ENCODE data around the gene NME3. TPM values are rescaled to one million over a fixed set of nuclear protein-coding genes. Genes with fewer than 3 reads are reported as not detected.

NME3 gene
- total RNA-seq, 1 donor from 2014 or later, result 15.6 TPM

DNA sequence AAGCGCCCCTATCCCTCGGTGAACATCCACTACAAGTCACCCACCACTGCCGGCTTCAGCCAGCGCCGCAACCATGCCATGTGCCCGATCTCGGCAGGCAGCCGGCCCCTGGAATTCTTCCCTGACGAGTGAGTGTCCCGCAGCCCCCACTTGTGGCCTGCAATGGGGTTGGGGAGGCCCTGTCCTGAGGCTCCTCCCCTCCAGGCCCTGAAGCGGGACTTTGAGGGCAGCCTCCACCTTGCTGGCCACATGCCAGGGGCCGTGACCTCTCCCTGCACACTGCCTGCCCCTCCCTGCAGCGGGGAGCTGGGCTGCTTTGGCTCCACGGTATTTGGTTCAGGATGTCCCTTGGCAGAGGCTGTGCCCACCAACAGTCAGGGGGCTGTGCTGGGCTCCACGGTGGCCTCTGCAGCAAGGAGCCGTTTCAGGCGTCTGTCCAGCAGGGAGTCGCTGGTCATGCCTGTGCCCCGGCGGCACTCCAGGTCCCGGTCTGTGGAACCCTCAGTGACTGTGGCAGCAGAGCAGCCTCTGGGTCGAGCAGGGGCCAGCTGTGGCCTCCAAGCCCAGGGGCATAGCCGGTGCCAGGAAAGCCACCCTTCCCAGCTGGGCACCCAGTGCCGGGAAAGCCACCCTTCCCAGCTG, 8.3 kb downstream of the NME3 start:
- Mint-ChIP-seq H3K4me3 (no peak overlapping the region), H3K9me3 (no peaks in the 10 kb centered on the region), H3K36me3 (peaks cover 3% of the 10 kb centered on the region), H3K4me1 (no peaks in the 10 kb centered on the region), H3K27ac (no peak overlapping the region), H3K27me3 (ENCODE audit: insufficient read depth, low read depth) (peaks cover 4% of the 10 kb centered on the region)
- no peak overlapping the region for H3K27ac ChIP-seq
- no peaks in the 10 kb centered on the region for H3K27me3 ChIP-seq
- no peaks in the 10 kb centered on the region for H3K79me2 ChIP-seq (ENCODE audit: low read depth)
- H3K4me3 ChIP-seq, result no peak overlapping the region
- no peak overlapping the region for H2AFZ ChIP-seq (replicated peaks)
- H4K20me1 ChIP-seq (ENCODE audit: low read depth), result peaks cover 15% of the 10 kb centered on the region
- H3K4me2 ChIP-seq, result no peak overlapping the region
- H3K4me1 ChIP-seq, result no peaks in the 10 kb centered on the region
- no peak for TF ChIP-seq EZH2 (IDR thresholded peaks at IDR 0.05)
- no peak for TF ChIP-seq EZH2phosphoT487 (IDR thresholded peaks at IDR 0.05)
- TF ChIP-seq, protein P1, sequence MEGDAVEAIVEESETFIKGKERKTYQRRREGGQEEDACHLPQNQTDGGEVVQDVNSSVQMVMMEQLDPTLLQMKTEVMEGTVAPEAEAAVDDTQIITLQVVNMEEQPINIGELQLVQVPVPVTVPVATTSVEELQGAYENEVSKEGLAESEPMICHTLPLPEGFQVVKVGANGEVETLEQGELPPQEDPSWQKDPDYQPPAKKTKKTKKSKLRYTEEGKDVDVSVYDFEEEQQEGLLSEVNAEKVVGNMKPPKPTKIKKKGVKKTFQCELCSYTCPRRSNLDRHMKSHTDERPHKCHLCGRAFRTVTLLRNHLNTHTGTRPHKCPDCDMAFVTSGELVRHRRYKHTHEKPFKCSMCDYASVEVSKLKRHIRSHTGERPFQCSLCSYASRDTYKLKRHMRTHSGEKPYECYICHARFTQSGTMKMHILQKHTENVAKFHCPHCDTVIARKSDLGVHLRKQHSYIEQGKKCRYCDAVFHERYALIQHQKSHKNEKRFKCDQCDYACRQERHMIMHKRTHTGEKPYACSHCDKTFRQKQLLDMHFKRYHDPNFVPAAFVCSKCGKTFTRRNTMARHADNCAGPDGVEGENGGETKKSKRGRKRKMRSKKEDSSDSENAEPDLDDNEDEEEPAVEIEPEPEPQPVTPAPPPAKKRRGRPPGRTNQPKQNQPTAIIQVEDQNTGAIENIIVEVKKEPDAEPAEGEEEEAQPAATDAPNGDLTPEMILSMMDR (IDR thresholded peaks at IDR 0.05), result no peak
- DNase-seq (ENCODE audit: low spot score), result peak; percentile 20
- no peak overlapping the region for H3K9ac ChIP-seq
- H3K9me3 ChIP-seq (ENCODE audit: low read depth), result no peaks in the 10 kb centered on the region
- peaks cover 8% of the 10 kb centered on the region for H3F3A ChIP-seq (ENCODE audit: low read depth)
- H3K36me3 ChIP-seq, result no peaks in the 10 kb centered on the region

DNA sequence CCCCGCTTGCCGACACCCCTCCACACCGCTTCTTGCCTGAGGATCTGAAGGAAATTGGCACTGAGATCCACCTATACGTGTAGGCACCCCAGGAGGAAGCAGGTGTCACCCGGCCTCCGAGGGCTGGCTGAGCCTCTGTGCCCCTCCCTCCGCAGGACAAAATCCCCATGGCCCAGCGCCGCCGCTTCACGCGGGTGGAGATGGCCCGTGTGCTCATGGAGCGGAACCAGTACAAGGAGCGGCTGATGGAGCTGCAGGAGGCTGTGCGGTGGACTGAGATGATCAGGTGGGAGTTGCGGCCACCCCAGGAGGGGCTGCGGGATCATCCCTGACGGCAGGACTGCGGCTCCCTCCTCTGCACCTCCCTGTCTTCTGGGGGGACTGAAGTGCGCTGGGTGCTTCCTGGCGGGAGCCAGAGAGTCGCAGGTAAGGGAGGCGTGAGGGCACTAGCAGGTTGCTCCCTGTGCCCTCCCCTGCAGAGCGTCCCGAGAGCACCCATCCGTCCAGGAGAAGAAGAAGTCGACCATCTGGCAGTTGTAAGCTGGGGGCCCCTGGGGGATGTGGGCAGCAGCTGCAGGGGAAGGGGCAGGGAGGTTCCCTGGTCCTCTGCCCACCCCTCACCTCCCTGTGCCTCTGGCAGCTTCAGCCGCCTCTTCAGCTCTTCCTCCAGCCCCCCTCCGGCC, 9.0 kb downstream of the NME3 start:
- H3K9me3 ChIP-seq (ENCODE audit: low read depth), result no peaks in the 10 kb centered on the region
- Mint-ChIP-seq H3K4me1 (no peaks in the 10 kb centered on the region), H3K27ac (no peak overlapping the region), H3K4me3 (no peak overlapping the region), H3K9me3 (no peaks in the 10 kb centered on the region), H3K27me3 (ENCODE audit: insufficient read depth, low read depth) (no peaks in the 10 kb centered on the region), H3K36me3 (peaks cover 3% of the 10 kb centered on the region)
- H3K27ac ChIP-seq, result no peak overlapping the region
- no peak overlapping the region for H2AFZ ChIP-seq (replicated peaks)
- TF ChIP-seq EZH2phosphoT487 (IDR thresholded peaks at IDR 0.05), result no peak
- TF ChIP-seq, protein P1 (IDR thresholded peaks at IDR 0.05), result no peak
- TF ChIP-seq EZH2 (IDR thresholded peaks at IDR 0.05), result no peak
- no peaks in the 10 kb centered on the region for H3K27me3 ChIP-seq
- H3K79me2 ChIP-seq (ENCODE audit: low read depth), result no peaks in the 10 kb centered on the region
- H3K4me2 ChIP-seq, result no peak overlapping the region
- H3K36me3 ChIP-seq, result no peaks in the 10 kb centered on the region
- H3F3A ChIP-seq (ENCODE audit: low read depth), result peaks cover 8% of the 10 kb centered on the region
- no peak for DNase-seq (ENCODE audit: low spot score)
- H3K4me3 ChIP-seq, result no peak overlapping the region
- H3K4me1 ChIP-seq, result no peaks in the 10 kb centered on the region
- no peak overlapping the region for H3K9ac ChIP-seq
- peaks cover 15% of the 10 kb centered on the region for H4K20me1 ChIP-seq (ENCODE audit: low read depth)

DNA sequence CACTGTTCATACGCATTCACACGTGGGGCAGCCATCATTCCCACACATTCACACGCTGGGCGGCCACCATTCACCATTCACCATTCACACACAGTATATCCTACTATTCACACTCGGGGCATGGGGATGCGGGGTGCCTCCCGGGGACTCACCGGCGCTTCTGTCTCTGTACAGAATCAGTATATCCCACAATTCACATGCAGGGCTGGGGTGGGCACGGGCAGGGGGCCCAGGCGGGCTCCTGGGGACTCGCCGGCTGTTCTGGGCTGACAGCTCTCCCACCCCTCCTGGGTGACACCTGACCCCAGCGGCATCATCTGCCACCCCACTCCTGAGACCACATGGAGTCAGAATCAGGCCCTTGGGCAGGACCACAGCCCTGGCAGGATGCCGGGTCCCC, 9.6 kb downstream of the NME3 start:
- no peaks in the 10 kb centered on the region for H3K9me3 Mint-ChIP-seq
- no peak overlapping the region for H3K4me3 Mint-ChIP-seq
- no peaks in the 10 kb centered on the region for H3K4me1 ChIP-seq
- DNase-seq (ENCODE audit: low spot score), result no peak
- H3K79me2 ChIP-seq (ENCODE audit: low read depth), result no peaks in the 10 kb centered on the region
- peaks cover 15% of the 10 kb centered on the region for H4K20me1 ChIP-seq (ENCODE audit: low read depth)
- no peaks in the 10 kb centered on the region for H3K36me3 ChIP-seq
- H3K36me3 Mint-ChIP-seq, result peaks cover 3% of the 10 kb centered on the region
- H3K27me3 Mint-ChIP-seq (ENCODE audit: insufficient read depth, low read depth), result no peaks in the 10 kb centered on the region
- H2AFZ ChIP-seq (replicated peaks), result no peak overlapping the region
- H3K4me3 ChIP-seq, result no peak overlapping the region
- no peak overlapping the region for H3K27ac Mint-ChIP-seq
- H3F3A ChIP-seq (ENCODE audit: low read depth), result peaks cover 8% of the 10 kb centered on the region
- H3K4me2 ChIP-seq, result no peak overlapping the region
- H3K9ac ChIP-seq, result no peak overlapping the region
- no peak overlapping the region for H3K27ac ChIP-seq
- H3K9me3 ChIP-seq (ENCODE audit: low read depth), result no peaks in the 10 kb centered on the region
- H3K27me3 ChIP-seq, result no peaks in the 10 kb centered on the region
- no peak for TF ChIP-seq EZH2phosphoT487 (IDR thresholded peaks at IDR 0.05)
- TF ChIP-seq, protein P1 (IDR thresholded peaks at IDR 0.05), result no peak
- no peak for TF ChIP-seq EZH2 (IDR thresholded peaks at IDR 0.05)
- H3K4me1 Mint-ChIP-seq, result no peaks in the 10 kb centered on the region

Measured in neural progenitor cell (in vitro differentiated cells).